NCI-H2227 treated with DMSO at 0.1 percent for 48 hours (cell line): ENCODE results near the gene MROH2B.
A peak's percentile ranks its signal among the peaks of the same experiment; 100 is the strongest.
"Not testable (repeated sequence)": the region's sequence is repeated elsewhere in the genome, so short reads cannot be mapped to it uniquely, and the experiment has no call there.

Experiments used
- DNase-seq: peaks from one replicate; lab custom pipeline; 2025; lab: John Stamatoyannopoulos, UW

Gene MROH2B

DNA sequence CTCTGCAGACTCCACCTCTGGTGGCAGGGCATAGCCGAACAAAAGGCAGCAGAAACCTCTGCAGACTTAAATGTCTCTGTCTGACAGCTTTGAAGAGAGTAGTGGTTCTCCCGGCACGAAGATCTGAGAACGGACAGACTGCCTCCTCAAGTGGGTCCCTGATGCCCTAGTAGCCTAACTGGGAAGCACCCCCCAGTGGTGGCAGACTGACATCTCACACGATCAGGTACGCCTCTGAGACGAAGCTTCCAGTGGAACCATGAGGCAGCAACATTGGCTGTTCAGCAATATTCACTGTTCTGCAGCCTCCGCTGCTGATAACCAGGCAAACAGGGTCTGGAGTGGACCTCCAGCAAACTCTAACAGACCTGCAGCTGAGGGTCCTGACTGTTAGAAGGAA is 48.5 kb downstream of the MROH2B start:
- DNase-seq, result not testable (repeated sequence)

GRCh38 chr5:41012318-41012717 is 58.8 kb downstream of the MROH2B start:
- no peak for DNase-seq

GRCh38 chr5:41010572-41010971 is 60.6 kb downstream of the MROH2B start:
- DNase-seq, result no peak

- DNase-seq, result no peak
These were observed 61.9 kb downstream of the MROH2B start for GRCh38 chr5:41009232-41009631.

- DNase-seq, result no peak
These were observed 66.2 kb downstream of the MROH2B start for GRCh38 chr5:41004931-41005330.

DNA sequence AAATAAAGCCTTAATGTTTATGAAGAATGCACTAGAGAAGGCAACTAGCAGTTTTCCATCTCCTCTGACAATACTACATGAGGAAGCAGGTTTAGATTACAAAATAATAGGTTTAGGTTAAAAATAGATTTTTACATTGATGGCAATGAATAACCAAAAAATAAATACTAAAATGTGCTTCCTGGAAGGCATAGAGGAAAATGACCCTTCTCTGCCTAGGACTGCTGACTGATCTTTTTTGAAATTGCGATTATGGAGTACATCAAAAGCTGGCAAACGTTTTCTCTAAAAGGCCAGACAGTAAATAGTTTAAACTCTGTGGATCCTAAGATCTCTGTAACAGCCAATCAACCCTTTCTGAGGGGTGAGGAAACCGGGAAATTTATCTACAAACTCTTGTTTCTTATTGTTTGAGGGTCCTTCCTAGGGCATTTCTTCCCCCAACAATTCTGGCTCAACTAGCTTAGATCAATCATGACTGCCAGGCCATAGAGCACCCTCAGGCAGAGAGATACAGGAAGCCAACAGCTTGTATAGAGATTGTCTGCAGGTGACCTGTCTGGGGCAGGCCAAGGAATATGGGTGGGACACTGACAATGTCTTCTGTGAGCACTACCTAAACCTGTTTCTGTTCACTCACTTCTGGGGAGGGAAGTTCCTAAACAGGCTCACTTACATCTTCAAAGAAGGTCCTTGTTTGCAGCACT is 67.3 kb downstream of the MROH2B start:
- DNase-seq, result no peak

- DNase-seq, result no peak
These were observed 71.2 kb downstream of the MROH2B start for GRCh38 chr5:40999966-41000365.

DNA sequence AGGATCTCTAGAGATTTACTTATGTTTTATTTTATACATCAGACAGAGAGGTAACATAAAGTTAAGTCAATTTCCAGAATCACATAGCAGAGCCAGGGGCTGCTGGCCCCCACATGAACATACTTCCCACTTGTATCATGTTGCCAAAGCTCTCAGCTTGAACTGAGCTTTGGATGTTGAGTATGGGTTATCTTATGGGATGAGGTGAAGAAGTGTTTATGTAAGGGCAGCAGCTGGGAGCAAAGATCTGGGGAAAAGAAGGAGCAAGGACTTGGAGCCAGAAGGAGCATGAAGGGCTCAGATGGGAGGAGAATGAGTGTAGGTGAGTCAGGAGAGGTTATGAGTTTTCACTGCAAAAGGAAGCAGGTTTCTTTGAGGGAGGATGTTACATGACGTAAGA is 72.0 kb downstream of the MROH2B start:
- no peak for DNase-seq

GRCh38 chr5:40995801-40996586 is 75.1 kb downstream of the MROH2B start:
- no peak for DNase-seq

- no peak for DNase-seq
These were observed 79.1 kb downstream of the MROH2B start for GRCh38 chr5:40991981-40992559.

DNA sequence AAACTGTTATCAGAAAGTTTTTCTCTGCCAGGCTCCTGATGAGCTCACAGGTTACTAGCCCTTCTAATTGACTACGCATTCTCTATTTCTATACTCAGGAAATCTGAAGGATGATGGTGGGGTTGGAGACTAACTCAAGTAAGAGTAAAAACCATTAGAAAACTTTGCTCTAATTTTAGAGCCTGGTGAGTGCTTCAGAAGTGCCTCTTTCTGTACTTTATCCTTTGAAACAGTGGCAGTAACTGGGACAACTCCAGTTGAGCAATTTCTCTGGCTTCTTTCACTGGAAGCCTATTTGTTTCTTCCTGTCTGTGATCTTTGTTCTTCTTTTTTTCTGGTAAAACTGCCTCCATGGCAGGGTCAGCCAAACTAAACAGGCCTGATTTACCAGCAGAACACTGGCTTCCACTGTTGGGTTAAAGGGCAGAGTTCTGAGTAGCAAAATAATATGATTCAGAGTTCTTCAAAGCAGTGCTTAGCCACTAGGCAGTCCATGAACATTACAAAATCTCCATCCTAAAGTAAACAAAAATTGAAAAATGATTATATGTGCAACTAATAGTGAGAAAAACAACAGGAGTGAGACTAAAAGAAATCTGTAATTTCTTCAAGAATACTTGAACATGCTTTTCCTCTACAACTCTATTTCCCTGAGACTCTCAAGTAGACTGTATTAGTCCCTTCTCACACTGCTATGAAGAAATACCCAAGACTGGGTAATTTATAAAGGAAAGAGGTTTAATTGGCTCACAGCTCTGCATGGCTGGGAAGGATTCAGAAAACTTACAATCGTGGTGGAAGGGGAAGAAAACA is 79.8 kb downstream of the MROH2B start:
- no peak for DNase-seq

DNA sequence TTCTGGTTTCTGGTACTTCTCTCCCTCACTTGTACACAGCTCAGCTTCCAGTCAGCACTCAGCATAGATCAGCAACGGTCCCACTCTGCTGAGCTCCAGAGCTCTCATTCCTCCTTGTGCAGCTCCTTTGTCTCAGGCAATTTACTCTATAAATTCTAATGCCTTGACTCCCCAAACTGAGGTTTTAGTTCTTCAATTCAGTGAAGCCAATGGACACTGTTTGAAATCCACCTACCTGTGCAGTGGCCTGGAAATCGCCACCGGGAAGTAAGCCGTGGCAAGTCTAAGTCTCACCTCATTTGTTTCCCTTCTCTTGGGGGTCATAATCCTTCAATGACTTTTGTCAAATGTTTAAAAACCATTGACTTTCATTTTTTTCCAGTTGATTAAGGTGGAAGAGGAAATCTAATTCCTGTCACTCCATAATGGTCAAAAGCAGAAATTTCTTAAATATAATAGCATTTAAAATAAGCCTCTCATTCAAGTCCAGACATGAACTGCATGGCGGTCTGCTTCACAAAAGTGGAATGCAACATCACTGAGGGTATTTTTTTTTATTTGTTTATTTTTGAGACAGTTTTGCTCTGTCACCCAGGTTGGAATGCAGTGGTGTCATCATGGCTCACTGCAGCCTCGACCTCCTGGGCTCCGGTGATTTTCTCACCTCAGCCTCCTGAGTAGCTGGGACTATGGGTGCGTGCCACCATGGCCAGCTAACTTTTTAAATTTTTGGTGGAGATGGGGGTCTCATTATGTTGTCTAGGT is 82.2 kb downstream of the MROH2B start:
- DNase-seq, result no peak

DNA sequence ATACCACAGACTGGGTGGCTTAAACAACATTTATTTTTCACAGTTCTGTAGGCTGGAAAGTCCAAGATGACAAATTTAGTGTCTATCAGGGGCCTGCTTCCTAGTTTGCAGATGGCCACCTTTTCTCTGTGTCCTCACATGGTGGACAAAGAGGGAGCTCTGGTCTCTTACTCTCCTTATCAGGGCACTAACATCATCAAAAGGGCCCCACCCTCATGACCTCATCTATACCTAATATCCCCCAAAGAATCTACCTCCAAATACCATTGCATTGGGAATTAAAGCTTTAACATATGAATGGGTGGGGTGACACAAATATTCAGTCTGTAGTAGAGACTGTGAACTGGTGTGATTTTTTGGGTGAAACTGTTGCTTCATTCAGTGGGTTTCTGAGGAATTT is 83.8 kb downstream of the MROH2B start:
- no peak for DNase-seq

- no peak for DNase-seq
These were observed 84.5 kb downstream of the MROH2B start for GRCh38 chr5:40986666-40987065.

DNA sequence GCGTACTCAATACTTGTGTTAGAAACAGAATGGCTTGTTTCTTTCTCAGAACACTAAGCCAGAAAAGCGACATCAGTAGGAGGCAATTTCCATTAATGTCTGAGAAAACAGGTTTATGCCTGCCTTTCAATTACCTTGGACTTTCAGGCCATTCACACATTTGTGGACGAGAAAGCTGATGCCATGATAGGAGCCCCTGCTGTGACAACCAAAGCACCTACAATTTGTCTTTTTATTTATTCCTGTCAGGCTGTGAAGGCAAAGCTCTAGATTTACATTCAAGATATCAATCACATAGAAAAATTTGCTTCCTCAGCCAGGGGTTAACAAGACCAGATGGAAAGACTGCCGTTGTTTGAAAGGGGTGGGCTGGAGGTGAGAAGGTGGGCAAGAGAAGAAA is 85.6 kb downstream of the MROH2B start:
- peak; percentile 49 for DNase-seq

GRCh38 chr5:40984884-40985283 is 86.3 kb downstream of the MROH2B start:
- no peak for DNase-seq

DNA sequence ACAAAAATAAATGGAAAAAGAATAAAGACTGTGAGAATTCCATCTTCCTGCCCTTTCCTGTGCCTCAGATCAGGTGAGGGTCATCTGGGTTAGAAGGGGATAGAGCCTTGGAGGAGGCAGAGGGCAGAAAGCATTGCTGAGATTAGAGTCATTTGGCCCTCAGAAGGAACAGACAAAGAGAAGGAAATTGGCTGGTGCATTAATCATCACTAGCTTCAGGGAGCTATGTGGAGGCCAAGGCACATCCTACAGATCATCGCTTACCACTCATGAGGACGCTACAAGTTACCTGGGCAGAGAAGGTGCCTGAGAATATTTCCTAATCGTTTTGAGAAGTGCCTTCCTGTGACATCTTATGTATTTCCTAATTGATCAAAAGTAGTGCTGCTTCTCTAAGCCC is 87.4 kb downstream of the MROH2B start:
- DNase-seq, result no peak

DNA sequence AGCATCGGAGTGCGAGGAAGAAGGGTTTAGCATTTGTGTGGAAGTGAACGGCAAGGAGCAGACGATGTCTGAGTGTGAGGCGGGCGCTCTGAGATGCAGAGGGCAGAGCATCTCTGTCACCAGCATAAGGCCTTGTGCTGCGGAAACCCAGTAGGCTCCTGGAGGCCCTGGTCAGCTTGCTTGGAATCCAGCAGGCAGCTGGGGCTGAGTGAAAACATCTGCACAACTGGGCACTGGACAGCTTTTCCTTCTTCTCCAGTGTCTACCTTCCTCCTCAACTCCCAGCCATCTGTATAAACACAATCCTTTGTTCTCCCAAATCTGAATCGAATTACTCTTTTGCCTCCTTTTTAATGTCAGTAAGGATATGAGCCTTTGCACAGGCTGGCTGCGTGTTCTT is 89.7 kb downstream of the MROH2B start:
- no peak for DNase-seq

- no peak for DNase-seq
These were observed 94.3 kb downstream of the MROH2B start for GRCh38 chr5:40976836-40977235.

GRCh38 chr5:40976041-40976440 is 95.1 kb downstream of the MROH2B start:
- no peak for DNase-seq

- DNase-seq, result no peak
These were observed 97.7 kb downstream of the MROH2B start for GRCh38 chr5:40973364-40974004.
